Spleen (tissue), 13 donors: ENCODE data around the gene EBF4. TPM values are rescaled to one million over a fixed set of nuclear protein-coding genes. Genes with fewer than 3 reads are reported as not detected.

Source experiments
- DNase-seq: peaks from one replicate; pipeline ENCODE4 v3.0.0-alpha.2; 2020
- H3K27ac ChIP-seq, 8 donors: fragments of 200-600 bp; sonication (generic) in 7 of 8; 1 replicate in 4 of 8; 2 replicates in 4 of 8; pipeline versions ENCODE4 v1.5.0 to v1.8.0; 2016 to 2021; ENCODE audit warnings: inconsistent platforms in 4 of 8, mild to moderate bottlenecking in 4 of 8, moderate library complexity in 1 of 8
- H3K27me3 ChIP-seq, 7 donors: fragments of 200-600 bp; sonication (generic) in 6 of 7; replicated peaks in 1 of 7; 1 replicate in 4 of 7; 2 replicates in 3 of 7; pipeline versions ENCODE4 v1.5.0 to v1.8.0; 2016 to 2021; ENCODE audit warnings: inconsistent platforms in 3 of 7, mild to moderate bottlenecking in 1 of 7
- H3K36me3 ChIP-seq, 6 donors: fragments of 200-600 bp; sonication (generic) in 5 of 6; 1 replicate in 4 of 6; 2 replicates in 2 of 6; pipeline versions ENCODE4 v1.5.0 to v1.8.0; 2016 to 2021; ENCODE audit warnings: inconsistent platforms in 2 of 6
- H3K4me1 ChIP-seq, 6 donors: fragments of 200-600 bp; sonication (generic) in 5 of 6; 1 replicate in 3 of 6; 2 replicates in 3 of 6; pipeline versions ENCODE4 v1.5.0 to v1.8.0; 2016 to 2021; ENCODE audit warnings: inconsistent platforms in 3 of 6
- H3K4me3 ChIP-seq, 8 donors: fragments of 200-600 bp; sonication (generic) in 7 of 8; 1 replicate in 4 of 8; 2 replicates in 4 of 8; pipeline versions ENCODE4 v1.5.0 to v1.8.0; 2016 to 2021; ENCODE audit warnings: inconsistent platforms in 4 of 8, mild to moderate bottlenecking in 4 of 8, moderate library complexity in 2 of 8
- H3K9me3 ChIP-seq, 8 donors: fragments of 200-600 bp; sonication (generic) in 7 of 8; 1 replicate in 4 of 8; 2 replicates in 4 of 8; pipeline versions ENCODE4 v1.5.0 to v1.8.0; 2016 to 2021; ENCODE audit warnings: inconsistent platforms in 4 of 8
- POLR2A ChIP-seq, 3 donors: fragments of 450-650 bp; IDR thresholded peaks; one replicate each; pipeline ENCODE4 v1.5.1; 2017; ENCODE audit warnings: antibody characterized with exemption in 3 of 3, mild to moderate bottlenecking in 1 of 3
- POLR2AphosphoS5 ChIP-seq, 3 donors: sonication (generic); formaldehyde crosslinking; IDR thresholded peaks; one replicate each; pipeline ENCODE4 v1.5.1; 2017; ENCODE audit warnings: antibody characterized with exemption in 3 of 3
- WGBS, 5 donors: extraction: QIAGEN DNeasy Blood & Tissue Kit in 3 of 5; methylation state at CpG; one replicate each; pipeline versions ENCODE4 v1.1.5 to v1.1.7; 2013 to 2018; 5-methylcytosine and 5-hydroxymethylcytosine counted together
- intact Hi-C: fragments of 100-400 bp; cut with DNase I; formaldehyde crosslinking; loops from one replicate; pipeline ENCODE4 v1.15.0; 2023; ENCODE audit warnings: low total_unique reads
- long read RNA-seq, 2 donors: transcript quantifications; one replicate each; lab custom pipeline, GENCODE V29; 2026
- polyA plus RNA-seq, 3 donors: library from polyadenylated mRNA; stranded (reverse); fragments of 200-250 nt; gene quantifications; one replicate each; pipeline ENCODE4 v1.2.1, GENCODE V29; 2013
- total RNA-seq, 7 donors: library from RNA; depleted of rRNA in 3 of 7; stranded (reverse); fragments of >200 nt in 3 of 7; fragmentation: NEBNext Ultra II Directional in 4 of 7; extraction: Animal tissue kit (Norgen Biotek cat#: 25700) in 4 of 7; gene quantifications; one replicate each; pipeline versions ENCODE4 v1.1.0 to v1.2.1, GENCODE V29; 2016 to 2021
- TF ChIP-seq, protein P1 (sequence below), 11 experiments: fragments of 200-600 bp in 7 of 11; fragments of 450-650 bp in 4 of 11; sonication (generic) in 4 of 11; IDR thresholded peaks in 8 of 11; conservative IDR thresholded peaks in 3 of 11; 1 replicate in 7 of 11; 2 replicates in 4 of 11; pipeline versions ENCODE4 v1.4.0 to v1.8.0; 2016 to 2021; ENCODE audit warnings: antibody characterized with exemption in 11 of 11, inconsistent platforms in 4 of 11, mild to moderate bottlenecking in 1 of 11
- donor health status: healthy with polysubstance abuse.
- donor health status: DM: no; HTN: no; CAD: no; lungs with moderate emphysema.
- donor health status: DM: no; HTN: no; CAD: no.
- donor health status: Bipolar disorder and iron deficiency.
- donor health status: healthy.
- donor health status: DM: no; HTN: no; CAD: no.
- donor health status: DM: yes; HTN: yes; CAD: no.

The EBF4 gene, protein sequence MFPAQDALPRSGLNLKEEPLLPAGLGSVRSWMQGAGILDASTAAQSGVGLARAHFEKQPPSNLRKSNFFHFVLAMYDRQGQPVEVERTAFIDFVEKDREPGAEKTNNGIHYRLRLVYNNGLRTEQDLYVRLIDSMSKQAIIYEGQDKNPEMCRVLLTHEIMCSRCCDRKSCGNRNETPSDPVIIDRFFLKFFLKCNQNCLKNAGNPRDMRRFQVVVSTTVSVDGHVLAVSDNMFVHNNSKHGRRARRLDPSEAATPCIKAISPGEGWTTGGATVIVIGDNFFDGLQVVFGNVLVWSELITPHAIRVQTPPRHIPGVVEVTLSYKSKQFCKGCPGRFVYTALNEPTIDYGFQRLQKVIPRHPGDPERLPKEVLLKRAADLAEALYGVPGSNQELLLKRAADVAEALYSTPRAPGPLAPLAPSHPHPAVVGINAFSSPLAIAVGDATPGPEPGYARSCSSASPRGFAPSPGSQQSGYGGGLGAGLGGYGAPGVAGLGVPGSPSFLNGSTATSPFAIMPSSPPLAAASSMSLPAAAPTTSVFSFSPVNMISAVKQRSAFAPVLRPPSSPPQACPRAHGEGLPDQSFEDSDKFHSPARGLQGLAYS
- total RNA-seq (10 to 100 TPM in 2 of 7 donors, 1 to 10 TPM in 5; 3.9 to 19.2 (median 6.9) TPM), polyA plus RNA-seq (1 to 10 TPM; 2.5 to 4.8 (median 4.8) TPM)
- long read RNA-seq, donor 1, partial matches to known transcripts: 0 of 2 reads
- long read RNA-seq, donor 1, other reads (novel, unspliced or antisense): 0 of 2 reads
- long read RNA-seq, donor 2, partial matches to known transcripts: 0 of 1 reads
- long read RNA-seq, donor 2, other reads (novel, unspliced or antisense): 0 of 1 reads

- H3K27me3 ChIP-seq: peaks cover 0 to 86% (median 35%) of the 10 kb centered on the region in 7 donors
- TF ChIP-seq, protein P1, sequence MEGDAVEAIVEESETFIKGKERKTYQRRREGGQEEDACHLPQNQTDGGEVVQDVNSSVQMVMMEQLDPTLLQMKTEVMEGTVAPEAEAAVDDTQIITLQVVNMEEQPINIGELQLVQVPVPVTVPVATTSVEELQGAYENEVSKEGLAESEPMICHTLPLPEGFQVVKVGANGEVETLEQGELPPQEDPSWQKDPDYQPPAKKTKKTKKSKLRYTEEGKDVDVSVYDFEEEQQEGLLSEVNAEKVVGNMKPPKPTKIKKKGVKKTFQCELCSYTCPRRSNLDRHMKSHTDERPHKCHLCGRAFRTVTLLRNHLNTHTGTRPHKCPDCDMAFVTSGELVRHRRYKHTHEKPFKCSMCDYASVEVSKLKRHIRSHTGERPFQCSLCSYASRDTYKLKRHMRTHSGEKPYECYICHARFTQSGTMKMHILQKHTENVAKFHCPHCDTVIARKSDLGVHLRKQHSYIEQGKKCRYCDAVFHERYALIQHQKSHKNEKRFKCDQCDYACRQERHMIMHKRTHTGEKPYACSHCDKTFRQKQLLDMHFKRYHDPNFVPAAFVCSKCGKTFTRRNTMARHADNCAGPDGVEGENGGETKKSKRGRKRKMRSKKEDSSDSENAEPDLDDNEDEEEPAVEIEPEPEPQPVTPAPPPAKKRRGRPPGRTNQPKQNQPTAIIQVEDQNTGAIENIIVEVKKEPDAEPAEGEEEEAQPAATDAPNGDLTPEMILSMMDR (IDR thresholded peaks at IDR 0.05 in 8 of 11, conservative IDR thresholded peaks at IDR 0.05 in 3 of 11): no peak
- TF ChIP-seq POLR2A (IDR thresholded peaks at IDR 0.05) (no peak), POLR2AphosphoS5 (IDR thresholded peaks at IDR 0.05) (peak; percentile 18 to 52 (median 43))
- H3K36me3 ChIP-seq: no peaks in the 10 kb centered on the region
- peak within 1 kb of the TSS; percentile 20 to 80 (median 70) for H3K27ac ChIP-seq
- peaks cover 11 to 37% (median 27%) of the 10 kb centered on the region in 6 donors for H3K4me1 ChIP-seq
- 5 to 16% (median 10%) methylated on average over 31 to 106 of the region's 106 CpGs for WGBS, 5 donors
- peak; percentile 70 for DNase-seq
- peak within 1 kb of the TSS; percentile 6 to 76 (median 48) for H3K4me3 ChIP-seq
- intact Hi-C loops: no loop called here
- no peaks in the 10 kb centered on the region for H3K9me3 ChIP-seq
These were observed at the start of gene EBF4 for GRCh38 chr20:2692036-2692885. Gene EBF4 (plus strand): TSS chr20:2692780. CDS start chr20:2693646, 866 bp downstream.

- no peaks in the 10 kb centered on the region for H3K9me3 ChIP-seq
- H3K4me3 ChIP-seq: no peak overlapping the region
- H3K27ac ChIP-seq: no peak overlapping the region
- DNase-seq: no peak
- no peaks in the 10 kb centered on the region for H3K27me3 ChIP-seq
- H3K36me3 ChIP-seq: peaks cover 0 to 9% (median 0%) of the 10 kb centered on the region in 6 donors
- WGBS, 5 donors: 63 to 100% (median 93%) methylated on average over 1 of the region's 1 CpG
- TF ChIP-seq, protein P1 (IDR thresholded peaks at IDR 0.05 in 8 of 11, conservative IDR thresholded peaks at IDR 0.05 in 3 of 11): no peak
- TF ChIP-seq POLR2A (IDR thresholded peaks at IDR 0.05) (no peak), POLR2AphosphoS5 (IDR thresholded peaks at IDR 0.05) (no peak)
- H3K4me1 ChIP-seq: peaks cover 0 to 8% (median 2%) of the 10 kb centered on the region in 6 donors
- intact Hi-C loops: loop anchor here (10.0 kb wide), 1 partner anchor 119 kb away; no protein-coding TSS in a partner anchor
These were observed 48.9 kb upstream of the EBF4 start for GRCh38 chr20:2643708-2644107.

- TF ChIP-seq POLR2AphosphoS5 (IDR thresholded peaks at IDR 0.05) (peak; percentile 95 to 98 (median 97)), POLR2A (IDR thresholded peaks at IDR 0.05) (peak in 2 of 3 donors; percentile 82 to 84)
- TF ChIP-seq, protein P1 (IDR thresholded peaks at IDR 0.05 in 8 of 11, conservative IDR thresholded peaks at IDR 0.05 in 3 of 11): no peak
- H3K27ac ChIP-seq: peak within 1 kb of the TSS; percentile 88 to 96 (median 92)
- peak; percentile 98 for DNase-seq
- H3K4me1 ChIP-seq: peaks cover 17 to 67% (median 33%) of the 10 kb centered on the region in 6 donors
- intact Hi-C loops: no loop called here
- peak within 1 kb of the TSS; percentile 70 to 100 (median 99) for H3K4me3 ChIP-seq
- 0 to 1% (median 0%) methylated on average over 69 to 101 of the region's 101 CpGs for WGBS, 5 donors
- no peaks in the 10 kb centered on the region for H3K9me3 ChIP-seq
- peaks cover 7 to 35% (median 30%) of the 10 kb centered on the region in 6 donors for H3K36me3 ChIP-seq
- no peaks in the 10 kb centered on the region for H3K27me3 ChIP-seq
These were observed 40.5 kb upstream of the EBF4 start, which contains the start of gene NOP56 for GRCh38 chr20:2651772-2652723. Gene NOP56 (plus strand): TSS chr20:2652632. CDS start chr20:2652661, 29 bp downstream.
